HEK293T (cell line): ENCODE measurements around the gene ADD1.

Experiments
- BHLHE40 ChIP-seq: fragments of 450-650 bp; IDR thresholded peaks from 2 replicates; pipeline ENCODE4 v1.6.1; 2016; ENCODE audit warnings: mild to moderate bottlenecking, moderate library complexity, borderline replicate concordance
- LEF1 ChIP-seq: fragments of 450-650 bp; IDR thresholded peaks from 2 replicates; pipeline ENCODE4 v1.6.1; 2017; ENCODE audit warnings: mild to moderate bottlenecking, borderline replicate concordance
- SP1 ChIP-seq: fragments of 450-650 bp; IDR thresholded peaks from 2 replicates; pipeline ENCODE4 v1.6.1; 2017

GRCh38 chr4:2814627-2815270, 28.9 kb upstream of the ADD1 start:
- TF ChIP-seq BHLHE40 (no peak), SP1 (no peak), LEF1 (no peak)
